ENCODE results near the gene KHSRP. TPM values are rescaled to one million over a fixed set of nuclear protein-coding genes. Genes with fewer than 3 reads are reported as not detected.
A peak's percentile ranks its signal among the peaks of the same experiment; 100 is the strongest.

Gene KHSRP
- total RNA-seq, 1 experiment from 2014 or later: 266 TPM

- peak; percentile 38 for DNase-seq
- no peak overlapping the region for H3K4me3 ChIP-seq (ENCODE audit: insufficient read depth, low read depth, low read length)
- H3K36me3 ChIP-seq (replicated peaks; ENCODE audit: control insufficient read depth, insufficient read depth, low read length): peaks cover 16% of the 10 kb centered on the region
- H3K27me3 ChIP-seq (ENCODE audit: control insufficient read depth, insufficient read depth, low read length): no peaks in the 10 kb centered on the region
Measured at GRCh38 chr19:6376512-6377190, 48.0 kb downstream of the KHSRP start.

- Histone ChIP-seq H3K4me3 (ENCODE audit: insufficient read depth, low read depth, low read length) (no peak within 1 kb of the TSS), H3K27me3 (ENCODE audit: control insufficient read depth, insufficient read depth, low read length) (no peaks in the 10 kb centered on the region), H3K36me3 (replicated peaks; ENCODE audit: control insufficient read depth, insufficient read depth, low read length) (peaks cover 11% of the 10 kb centered on the region)
- DNase-seq: peak; percentile 48
Measured at GRCh38 chr19:6375411-6376010, 49.1 kb downstream of the KHSRP start, which contains the start of gene PSPN. TSS of gene PSPN (minus strand) at chr19:6375933. CDS start at chr19:6375849, 84 bp downstream.

GRCh38 chr19:6374711-6375410 lies 49.8 kb downstream of the KHSRP start:
- peak; percentile 41 for DNase-seq
- Histone ChIP-seq H3K4me3 (ENCODE audit: insufficient read depth, low read depth, low read length) (no peak overlapping the region), H3K27me3 (ENCODE audit: control insufficient read depth, insufficient read depth, low read length) (no peaks in the 10 kb centered on the region), H3K36me3 (replicated peaks; ENCODE audit: control insufficient read depth, insufficient read depth, low read length) (peaks cover 5% of the 10 kb centered on the region)

- H3K27me3 ChIP-seq (ENCODE audit: control insufficient read depth, insufficient read depth, low read length): no peaks in the 10 kb centered on the region
- peak; percentile 49 for DNase-seq
- peak overlapping the region; percentile 37 for H3K4me3 ChIP-seq (ENCODE audit: insufficient read depth, low read depth, low read length)
- no peaks in the 10 kb centered on the region for H3K36me3 ChIP-seq (replicated peaks; ENCODE audit: control insufficient read depth, insufficient read depth, low read length)
Measured at GRCh38 chr19:6374161-6374709, 50.4 kb downstream of the KHSRP start.

- Histone ChIP-seq H3K4me3 (ENCODE audit: insufficient read depth, low read depth, low read length) (peak overlapping the region; percentile 37), H3K27me3 (ENCODE audit: control insufficient read depth, insufficient read depth, low read length) (no peaks in the 10 kb centered on the region), H3K36me3 (replicated peaks; ENCODE audit: control insufficient read depth, insufficient read depth, low read length) (no peaks in the 10 kb centered on the region)
- DNase-seq: no peak
Measured at GRCh38 chr19:6373813-6374108, 50.9 kb downstream of the KHSRP start.

GRCh38 chr19:6373096-6373812 lies 51.4 kb downstream of the KHSRP start:
- peak; percentile 98 for DNase-seq
- Histone ChIP-seq H3K4me3 (ENCODE audit: insufficient read depth, low read depth, low read length) (peak overlapping the region; percentile 95), H3K36me3 (replicated peaks; ENCODE audit: control insufficient read depth, insufficient read depth, low read length) (0 out of 2 replicates have a peak, but pooled peaks cover 2% of the 10 kb centered on the region)

GRCh38 chr19:6372594-6373095 lies 52.0 kb downstream of the KHSRP start, which contains the start of gene ALKBH7:
TSS of gene ALKBH7 (plus strand) at chr19:6372794. CDS start at chr19:6372821, 27 bp downstream.
- H3K36me3 ChIP-seq (replicated peaks; ENCODE audit: control insufficient read depth, insufficient read depth, low read length): 0 out of 2 replicates have a peak, but pooled peaks cover 3% of the 10 kb centered on the region
- H3K4me3 ChIP-seq (ENCODE audit: insufficient read depth, low read depth, low read length): peak within 1 kb of the TSS; percentile 95
- no peaks in the 10 kb centered on the region for H3K27me3 ChIP-seq (ENCODE audit: control insufficient read depth, insufficient read depth, low read length)
- peak; percentile 95 for DNase-seq

More at GRCh38 chr19:6373096-6373812, 51.4 kb downstream of the KHSRP start:
- no peaks in the 10 kb centered on the region for H3K27me3 ChIP-seq (ENCODE audit: control insufficient read depth, insufficient read depth, low read length)

- Histone ChIP-seq H3K27me3 (ENCODE audit: control insufficient read depth, insufficient read depth, low read length) (no peaks in the 10 kb centered on the region), H3K36me3 (replicated peaks; ENCODE audit: control insufficient read depth, insufficient read depth, low read length) (peaks cover 18% of the 10 kb centered on the region), H3K4me3 (ENCODE audit: insufficient read depth, low read depth, low read length) (no peak overlapping the region)
- no peak for DNase-seq
Measured at GRCh38 chr19:6364353-6364752, 60.3 kb downstream of the KHSRP start.

Other genes with a start within 250 kb of the KHSRP start
- gene MLLT1, start 144.8 kb downstream of the KHSRP start, total RNA-seq (2014; rRNA removed; shearing (Covaris generic)): 16.1 and 17.3 TPM in 2 replicates
- not detected in 2 replicates for gene ACER1, start 91.2 kb downstream of the KHSRP start, total RNA-seq (2014; rRNA removed; shearing (Covaris generic))
- 90.1 and 95.6 TPM in 2 replicates for gene CLPP, start 63.3 kb downstream of the KHSRP start, total RNA-seq (2014; rRNA removed; shearing (Covaris generic))
- gene ALKBH7, start 52.0 kb downstream of the KHSRP start, total RNA-seq (2014; rRNA removed; shearing (Covaris generic)): 74.3 and 90.4 TPM in 2 replicates
- 1.4 and 1.7 TPM in 2 replicates for gene PSPN, start 48.9 kb downstream of the KHSRP start, total RNA-seq (2014; rRNA removed; shearing (Covaris generic))
- 53.6 and 59.9 TPM in 2 replicates for gene GTF2F1, start 31.6 kb downstream of the KHSRP start, total RNA-seq (2014; rRNA removed; shearing (Covaris generic))
- gene SLC25A41, start 9.0 kb upstream of the KHSRP start, total RNA-seq (2014; rRNA removed; shearing (Covaris generic)): 0.11 and 1.2 TPM in 2 replicates
- gene SLC25A23, start 35.0 kb upstream of the KHSRP start, total RNA-seq (2014; rRNA removed; shearing (Covaris generic)): 25.9 and 31.6 TPM in 2 replicates
- gene CRB3, start 39.5 kb upstream of the KHSRP start, total RNA-seq (2014; rRNA removed; shearing (Covaris generic)): 4.9 and 5.5 TPM in 2 replicates
- 0.59 and 1.1 TPM in 2 replicates for gene DENND1C, start 57.0 kb upstream of the KHSRP start, total RNA-seq (2014; rRNA removed; shearing (Covaris generic))
- 1.4 and 2.9 TPM in 2 replicates for gene TUBB4A, start 77.5 kb upstream of the KHSRP start, total RNA-seq (2014; rRNA removed; shearing (Covaris generic))
- gene TNFSF9, start 106.2 kb upstream of the KHSRP start, total RNA-seq (2014; rRNA removed; shearing (Covaris generic)): 1.3 and 2.6 TPM in 2 replicates
- gene CD70, start 166.3 kb upstream of the KHSRP start, total RNA-seq (2014; rRNA removed; shearing (Covaris generic)): 3.6 TPM in 1 of 2 replicates, not detected in the other
- 0.14 TPM in 1 of 2 replicates, not detected in the other for gene TNFSF14, start 245.3 kb upstream of the KHSRP start, total RNA-seq (2014; rRNA removed; shearing (Covaris generic))

All from H7 (cell line).